Loucy (cell line): ENCODE measurements around the gene EHMT2.

Experiments
- CTCF ChIP-seq: fragments of 200-600 bp; sonication (generic); conservative IDR thresholded peaks from 2 replicates; pipeline ENCODE4 v1.5.1; 2014; ENCODE audit warnings: mild to moderate bottlenecking, antibody characterized with exemption, low read length
- EZH2phosphoT487 ChIP-seq: fragments of 200-600 bp; IDR thresholded peaks from 2 replicates; pipeline ENCODE4 v1.6.1; 2018; ENCODE audit warnings: antibody characterized with exemption, mild to moderate bottlenecking, moderate library complexity, borderline replicate concordance

GRCh38 chr6:31861150-31861549, 36.3 kb downstream of the EHMT2 start:
- TF ChIP-seq CTCF (no peak), EZH2phosphoT487 (no peak)
